ENCODE measurements around the gene PGLYRP1. TPM values are rescaled to one million over a fixed set of nuclear protein-coding genes. Genes with fewer than 3 reads are reported as not detected.

The PGLYRP1 gene
- total RNA-seq, 1 donor from 2014 or later: not detected

- Mint-ChIP-seq H3K27me3 (peaks cover 5% of the 10 kb centered on the region), H3K4me1 (peaks cover 23% of the 10 kb centered on the region), H3K27ac (no peak overlapping the region), H3K4me3 (no peak overlapping the region), H3K9me3 (no peaks in the 10 kb centered on the region), H3K36me3 (ENCODE audit: low read depth) (peaks cover 14% of the 10 kb centered on the region)
- intact Hi-C loops (cut with micrococcal nuclease): no loop called here
- no peak for DNase-seq
Observed at GRCh38 chr19:46002678-46003275, 20.1 kb downstream of the PGLYRP1 start.

GRCh38 chr19:46000491-46001246, 22.2 kb downstream of the PGLYRP1 start:
- Mint-ChIP-seq H3K9me3 (no peaks in the 10 kb centered on the region), H3K4me1 (peaks cover 29% of the 10 kb centered on the region), H3K36me3 (ENCODE audit: low read depth) (peaks cover 11% of the 10 kb centered on the region), H3K4me3 (peak overlapping the region; percentile 81), H3K27me3 (peaks cover 5% of the 10 kb centered on the region), H3K27ac (peak overlapping the region; percentile 71)
- peak; percentile 88 for DNase-seq
- intact Hi-C loops (cut with micrococcal nuclease): no loop called here

- Mint-ChIP-seq H3K27ac (no peak overlapping the region), H3K27me3 (peaks cover 5% of the 10 kb centered on the region), H3K36me3 (ENCODE audit: low read depth) (peaks cover 7% of the 10 kb centered on the region), H3K4me1 (peaks cover 29% of the 10 kb centered on the region), H3K9me3 (no peaks in the 10 kb centered on the region), H3K4me3 (peak overlapping the region; percentile 20)
- peak; percentile 67 for DNase-seq
- intact Hi-C loops (cut with micrococcal nuclease): no loop called here
Observed at GRCh38 chr19:45999653-46000121, 23.2 kb downstream of the PGLYRP1 start.

DNA sequence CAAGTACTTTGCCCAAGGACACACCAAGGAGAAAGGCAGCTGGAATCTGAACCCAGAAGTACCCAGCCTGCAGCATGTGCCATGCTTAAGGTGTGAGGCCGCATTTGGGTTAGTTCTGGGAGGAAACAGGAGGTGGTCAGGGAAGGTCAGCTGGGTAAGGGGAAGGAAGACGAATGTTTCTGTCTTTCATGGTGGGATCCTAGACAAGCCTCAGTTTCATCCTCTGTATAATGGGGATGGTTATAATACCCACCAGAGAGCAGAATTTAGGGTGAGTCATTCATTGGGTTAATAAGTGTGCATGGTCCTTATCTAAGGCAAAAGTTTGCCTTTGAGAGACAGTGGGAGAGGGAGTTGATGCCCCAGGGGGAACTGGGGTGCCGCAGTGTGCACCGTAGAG, 24.0 kb downstream of the PGLYRP1 start:
- Mint-ChIP-seq H3K27ac (no peak overlapping the region), H3K4me3 (peak overlapping the region; percentile 20), H3K27me3 (peaks cover 5% of the 10 kb centered on the region), H3K36me3 (ENCODE audit: low read depth) (peaks cover 7% of the 10 kb centered on the region), H3K4me1 (peaks cover 29% of the 10 kb centered on the region), H3K9me3 (no peaks in the 10 kb centered on the region)
- DNase-seq: no peak
- intact Hi-C loops (cut with micrococcal nuclease): no loop called here

DNA sequence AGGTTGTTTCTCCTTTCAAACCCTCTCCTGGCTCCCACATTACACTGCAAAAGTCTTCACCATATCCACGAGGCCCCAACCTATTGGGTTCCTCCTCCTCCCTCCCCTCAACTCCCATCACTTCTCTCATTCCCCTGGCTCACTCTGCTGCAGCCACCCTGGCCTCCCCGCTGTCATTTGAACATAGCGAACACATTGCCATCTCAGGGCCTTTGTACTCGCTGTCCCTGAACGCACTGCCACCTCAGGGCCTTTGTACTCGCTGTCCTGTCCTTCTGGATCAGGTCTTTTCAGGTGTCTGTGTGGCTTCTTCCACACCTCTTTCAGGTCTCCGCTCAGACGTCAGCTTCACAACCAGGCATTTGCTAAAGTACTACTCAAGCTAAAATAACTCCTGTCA, 25.9 kb downstream of the PGLYRP1 start:
- Mint-ChIP-seq H3K4me1 (peaks cover 29% of the 10 kb centered on the region), H3K36me3 (ENCODE audit: low read depth) (peaks cover 5% of the 10 kb centered on the region), H3K9me3 (no peaks in the 10 kb centered on the region), H3K27me3 (peaks cover 5% of the 10 kb centered on the region), H3K27ac (no peak overlapping the region), H3K4me3 (no peak overlapping the region)
- intact Hi-C loops (cut with micrococcal nuclease): no loop called here
- no peak for DNase-seq

DNA sequence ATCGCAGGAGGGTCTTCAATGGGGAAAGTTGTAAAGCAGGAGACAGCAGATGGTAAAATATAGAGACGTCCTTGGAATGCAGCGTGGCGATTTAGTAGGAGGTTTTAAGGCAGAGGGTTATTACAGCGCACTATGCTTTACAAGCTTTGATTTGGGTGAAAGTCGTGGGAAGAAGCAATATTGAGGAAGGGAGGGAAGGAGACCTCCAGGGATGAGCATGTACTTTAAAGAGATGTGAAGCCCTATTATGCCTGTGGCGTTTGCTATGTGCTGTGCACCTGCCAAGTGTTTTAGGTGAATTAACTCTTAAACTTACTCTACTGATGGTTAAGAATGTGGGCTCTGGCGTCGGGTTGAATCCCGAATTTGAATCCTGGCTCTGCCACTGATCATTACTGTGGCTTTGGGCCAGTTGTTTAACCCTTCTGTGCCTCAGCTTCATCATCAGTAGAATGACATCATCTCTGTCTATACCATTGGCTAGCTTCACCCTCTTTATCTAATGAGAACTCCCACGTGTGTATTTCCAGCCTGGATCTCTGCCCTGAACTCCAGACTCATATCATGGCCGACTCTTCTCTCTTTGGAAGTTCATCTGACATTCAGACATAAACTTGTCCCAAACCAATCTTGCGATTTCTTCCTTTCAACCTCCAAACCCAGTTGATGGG, 27.0 kb downstream of the PGLYRP1 start:
- H3K36me3 Mint-ChIP-seq (ENCODE audit: low read depth): peaks cover 4% of the 10 kb centered on the region
- peaks cover 6% of the 10 kb centered on the region for H3K27me3 Mint-ChIP-seq
- intact Hi-C loops (cut with micrococcal nuclease): loop anchor here (1.0 to 2.0 kb wide), 4 partner anchors 94 to 203 kb away; partner anchors contain the start of genes DMWD, IRF2BP1, MYPOP and SYMPK
- H3K4me1 Mint-ChIP-seq: peaks cover 27% of the 10 kb centered on the region
- no peak overlapping the region for H3K4me3 Mint-ChIP-seq
- H3K9me3 Mint-ChIP-seq: no peaks in the 10 kb centered on the region
- no peak overlapping the region for H3K27ac Mint-ChIP-seq
- no peak for DNase-seq

GRCh38 chr19:45994998-45995714, 27.7 kb downstream of the PGLYRP1 start, which contains the start of gene CCDC61:
Gene CCDC61, plus strand, starts transcription at chr19:45995467. Its CDS starts 7,552 bp downstream, at chr19:46003019.
- H3K9me3 Mint-ChIP-seq: no peaks in the 10 kb centered on the region
- intact Hi-C loops (cut with micrococcal nuclease): loop anchor here (1.0 to 2.0 kb wide), 4 partner anchors 93 to 202 kb away; partner anchors contain the start of genes DMWD, IRF2BP1, MYPOP and SYMPK
- no peak within 1 kb of the TSS for H3K4me3 Mint-ChIP-seq
- H3K27me3 Mint-ChIP-seq: peaks cover 6% of the 10 kb centered on the region
- no peak within 1 kb of the TSS for H3K27ac Mint-ChIP-seq
- peaks cover 2% of the 10 kb centered on the region for H3K36me3 Mint-ChIP-seq (ENCODE audit: low read depth)
- H3K4me1 Mint-ChIP-seq: peaks cover 20% of the 10 kb centered on the region
- peak; percentile 99 for DNase-seq

- H3K36me3 Mint-ChIP-seq (ENCODE audit: low read depth): peaks cover 2% of the 10 kb centered on the region
- intact Hi-C loops (cut with micrococcal nuclease): loop anchor here (2.0 kb wide), 1 partner anchor 202 kb away; the partner anchor contains the start of gene DMWD
Observed at GRCh38 chr19:45994456-45994997, 28.3 kb downstream of the PGLYRP1 start.

GRCh38 chr19:45990113-45990728, 32.6 kb downstream of the PGLYRP1 start:
- peaks cover 16% of the 10 kb centered on the region for H3K27me3 Mint-ChIP-seq
- H3K4me3 Mint-ChIP-seq: no peak overlapping the region
- no peaks in the 10 kb centered on the region for H3K9me3 Mint-ChIP-seq
- H3K36me3 Mint-ChIP-seq (ENCODE audit: low read depth): no peaks in the 10 kb centered on the region
- H3K4me1 Mint-ChIP-seq: no peaks in the 10 kb centered on the region
- no peak for DNase-seq
- intact Hi-C loops (cut with micrococcal nuclease): no loop called here
- H3K27ac Mint-ChIP-seq: no peak overlapping the region

More at GRCh38 chr19:45994456-45994997, 28.3 kb downstream of the PGLYRP1 start:
- DNase-seq: no peak
- H3K27me3 Mint-ChIP-seq: peaks cover 9% of the 10 kb centered on the region
- H3K4me1 Mint-ChIP-seq: peaks cover 15% of the 10 kb centered on the region
- H3K27ac Mint-ChIP-seq: no peak overlapping the region
- H3K4me3 Mint-ChIP-seq: no peak overlapping the region
- no peaks in the 10 kb centered on the region for H3K9me3 Mint-ChIP-seq

DNA sequence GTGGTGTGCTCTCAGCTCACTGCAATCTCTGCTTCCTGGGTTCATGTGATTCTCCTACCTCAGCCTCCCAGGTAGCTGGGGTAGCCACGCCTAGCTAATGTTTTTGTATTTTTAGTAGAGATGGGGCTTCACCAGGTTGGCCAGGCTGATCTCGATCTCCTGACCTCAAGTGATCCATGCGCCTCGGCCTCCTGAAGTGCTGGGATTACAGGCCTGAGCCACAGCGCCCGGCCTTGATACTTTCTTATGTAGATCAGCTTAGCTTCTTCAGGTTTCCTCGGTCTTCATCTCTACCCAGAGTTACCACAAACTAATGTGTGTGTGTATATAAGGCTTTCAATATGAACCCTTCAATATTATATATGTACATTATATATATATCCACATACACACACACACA, 37.5 kb downstream of the PGLYRP1 start:
- intact Hi-C loops (cut with micrococcal nuclease): no loop called here
- Mint-ChIP-seq H3K27me3 (peaks cover 24% of the 10 kb centered on the region), H3K9me3 (no peaks in the 10 kb centered on the region)

DNA sequence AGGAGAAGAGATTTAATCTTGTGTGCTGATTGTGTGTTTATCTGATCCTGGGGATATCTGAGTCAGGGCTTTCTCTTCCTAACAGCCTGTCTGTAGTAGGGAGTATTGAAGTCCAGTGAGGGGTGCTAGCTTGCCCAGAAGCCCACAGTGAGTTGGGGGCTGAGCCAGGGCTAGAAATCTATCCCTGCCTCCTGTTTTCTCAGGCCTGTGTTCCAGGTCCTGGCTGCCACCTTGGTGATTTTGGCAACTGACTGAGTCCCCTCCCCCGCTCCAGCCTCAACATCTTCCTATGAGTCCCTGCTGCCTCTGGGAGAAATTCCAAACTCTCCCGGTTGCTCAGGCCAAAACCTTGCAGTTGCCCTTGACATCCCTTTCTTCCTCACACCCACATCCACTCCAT, 41.5 kb downstream of the PGLYRP1 start:
- H3K4me3 Mint-ChIP-seq: no peak overlapping the region
- no peaks in the 10 kb centered on the region for H3K4me1 Mint-ChIP-seq
- H3K36me3 Mint-ChIP-seq (ENCODE audit: low read depth): no peaks in the 10 kb centered on the region
- intact Hi-C loops (cut with micrococcal nuclease): no loop called here
- no peaks in the 10 kb centered on the region for H3K9me3 Mint-ChIP-seq
- H3K27ac Mint-ChIP-seq: no peak overlapping the region
- DNase-seq: no peak
- H3K27me3 Mint-ChIP-seq: peaks cover 27% of the 10 kb centered on the region

More for the DNA sequence above, 37.5 kb downstream of the PGLYRP1 start:
- Mint-ChIP-seq H3K36me3 (ENCODE audit: low read depth) (no peaks in the 10 kb centered on the region), H3K4me1 (no peaks in the 10 kb centered on the region), H3K27ac (no peak overlapping the region), H3K4me3 (no peak overlapping the region)
- no peak for DNase-seq

GRCh38 chr19:45978156-45978555, 44.7 kb downstream of the PGLYRP1 start:
- Mint-ChIP-seq H3K4me3 (no peak overlapping the region), H3K9me3 (no peaks in the 10 kb centered on the region), H3K36me3 (ENCODE audit: low read depth) (no peaks in the 10 kb centered on the region), H3K27me3 (peaks cover 47% of the 10 kb centered on the region), H3K4me1 (peaks cover 4% of the 10 kb centered on the region), H3K27ac (no peak overlapping the region)
- intact Hi-C loops (cut with micrococcal nuclease): no loop called here
- DNase-seq: no peak

DNA sequence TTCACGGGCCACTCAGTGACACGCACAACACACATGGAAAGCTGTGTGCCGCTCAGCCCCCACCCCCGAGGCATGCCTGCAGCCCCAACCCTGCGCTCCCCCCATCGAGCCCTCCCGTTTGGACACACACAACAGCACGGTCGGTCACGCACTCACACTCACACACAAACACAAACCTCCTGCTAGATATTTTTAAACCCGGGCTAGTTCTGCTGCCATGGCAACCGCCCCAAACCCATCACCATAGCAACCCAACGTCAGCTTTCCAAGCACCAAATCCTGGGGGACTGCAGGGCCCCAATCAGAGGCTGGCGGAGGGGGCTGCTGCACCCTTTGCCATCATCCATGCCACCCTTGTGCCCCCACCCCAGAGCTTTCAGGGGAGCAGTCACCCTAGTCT, 46.7 kb downstream of the PGLYRP1 start:
- no peak for DNase-seq
- intact Hi-C loops (cut with micrococcal nuclease): no loop called here
- Mint-ChIP-seq H3K4me1 (peaks cover 17% of the 10 kb centered on the region), H3K36me3 (ENCODE audit: low read depth) (no peaks in the 10 kb centered on the region), H3K27ac (no peak overlapping the region), H3K27me3 (peaks cover 54% of the 10 kb centered on the region), H3K4me3 (no peak overlapping the region), H3K9me3 (no peaks in the 10 kb centered on the region)

All from activated CD4-positive, alpha-beta T cell treated with anti-CD3 and anti-CD28 coated beads, Interleukin-2, amount 10 ng/mL, durations not matched to agents 24 days and 14 days (primary cell).